RWPE2 (cell line): Measurements from ENCODE around the gene SLMAP.
"Not testable (repeated sequence)": the region's sequence is repeated elsewhere in the genome, so short reads cannot be mapped to it uniquely, and the experiment has no call there.

Experiments
- ATAC-seq: fragments of 200-7000 bp; cut with Tn5 transposase; 3 replicates; pipeline ENCODE4 v1.9.1; 2021; ENCODE audit warnings: low read depth
- DNase-seq: peaks from one replicate; pipeline ENCODE4 v3.0.0-alpha.2; 2020; ENCODE audit warnings: low spot score
- H3K27ac ChIP-seq: fragments of 450-650 bp; 2 replicates; pipeline ENCODE4 v1.5.1; 2017; ENCODE audit warnings: mild to moderate bottlenecking; ENCODE audit not compliant: poor library complexity, severe bottlenecking
- H3K27me3 ChIP-seq: fragments of 250-450 bp; sonication (Bioruptor Pico); 2 replicates; pipeline ENCODE4 v1.5.1; 2021; ENCODE audit warnings: mild to moderate bottlenecking, moderate library complexity; ENCODE audit not compliant: insufficient read depth, poor library complexity, severe bottlenecking
- H3K36me3 ChIP-seq: fragments of 250-450 bp; sonication (Bioruptor Pico); 2 replicates; pipeline ENCODE4 v1.5.1; 2020; ENCODE audit warnings: low read depth, mild to moderate bottlenecking, moderate library complexity
- H3K4me1 ChIP-seq: fragments of 250-450 bp; sonication (Bioruptor Pico); 2 replicates; pipeline ENCODE4 v1.5.1; 2021; ENCODE audit warnings: mild to moderate bottlenecking, moderate library complexity; ENCODE audit not compliant: insufficient read depth, poor library complexity, severe bottlenecking
- H3K4me3 ChIP-seq: fragments of 250-450 bp; sonication (Bioruptor Pico); 2 replicates; pipeline ENCODE4 v1.5.1; 2021; ENCODE audit warnings: mild to moderate bottlenecking, moderate library complexity; ENCODE audit not compliant: severe bottlenecking
- H3K9me3 ChIP-seq: fragments of 250-450 bp; sonication (Bioruptor Pico); 2 replicates; pipeline ENCODE4 v1.5.1; 2021; ENCODE audit warnings: mild to moderate bottlenecking, moderate library complexity; ENCODE audit not compliant: severe bottlenecking
- TF ChIP-seq, protein P1 (sequence below): fragments of 450-650 bp; IDR thresholded peaks from one replicate; pipeline ENCODE4 v1.5.1; 2017; ENCODE audit warnings: mild to moderate bottlenecking, moderate library complexity; ENCODE audit not compliant: poor library complexity, severe bottlenecking

SLMAP gene

DNA sequence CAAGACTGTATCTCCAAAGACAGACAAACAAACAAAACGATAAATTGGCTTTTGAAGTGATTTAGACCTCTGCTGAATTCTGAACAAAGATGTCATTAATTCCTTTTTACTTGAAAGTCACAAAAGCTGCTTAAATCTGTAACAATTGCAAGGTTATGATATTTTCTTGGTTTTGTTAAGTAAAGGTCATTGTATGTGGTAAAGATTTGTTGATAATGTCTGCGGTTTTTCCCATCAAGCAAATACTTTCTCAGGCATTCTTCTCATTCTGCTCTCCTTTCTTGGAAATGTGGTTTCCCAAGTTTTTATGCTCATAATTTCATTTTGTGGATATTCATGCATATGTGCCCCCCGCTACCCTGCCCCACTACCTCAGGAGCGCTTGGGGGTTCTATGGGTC lies 116.5 kb downstream of the SLMAP start:
- Histone ChIP-seq H3K36me3 (peaks cover 58% of the 10 kb centered on the region), H3K27ac (no peak overlapping the region), H3K9me3 (no peaks in the 10 kb centered on the region), H3K27me3 (no peaks in the 10 kb centered on the region), H3K4me1 (no peaks in the 10 kb centered on the region), H3K4me3 (no peak overlapping the region)
- ATAC-seq (no peak), DNase-seq (no peak)
- TF ChIP-seq, protein P1, sequence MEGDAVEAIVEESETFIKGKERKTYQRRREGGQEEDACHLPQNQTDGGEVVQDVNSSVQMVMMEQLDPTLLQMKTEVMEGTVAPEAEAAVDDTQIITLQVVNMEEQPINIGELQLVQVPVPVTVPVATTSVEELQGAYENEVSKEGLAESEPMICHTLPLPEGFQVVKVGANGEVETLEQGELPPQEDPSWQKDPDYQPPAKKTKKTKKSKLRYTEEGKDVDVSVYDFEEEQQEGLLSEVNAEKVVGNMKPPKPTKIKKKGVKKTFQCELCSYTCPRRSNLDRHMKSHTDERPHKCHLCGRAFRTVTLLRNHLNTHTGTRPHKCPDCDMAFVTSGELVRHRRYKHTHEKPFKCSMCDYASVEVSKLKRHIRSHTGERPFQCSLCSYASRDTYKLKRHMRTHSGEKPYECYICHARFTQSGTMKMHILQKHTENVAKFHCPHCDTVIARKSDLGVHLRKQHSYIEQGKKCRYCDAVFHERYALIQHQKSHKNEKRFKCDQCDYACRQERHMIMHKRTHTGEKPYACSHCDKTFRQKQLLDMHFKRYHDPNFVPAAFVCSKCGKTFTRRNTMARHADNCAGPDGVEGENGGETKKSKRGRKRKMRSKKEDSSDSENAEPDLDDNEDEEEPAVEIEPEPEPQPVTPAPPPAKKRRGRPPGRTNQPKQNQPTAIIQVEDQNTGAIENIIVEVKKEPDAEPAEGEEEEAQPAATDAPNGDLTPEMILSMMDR: no peak

DNA sequence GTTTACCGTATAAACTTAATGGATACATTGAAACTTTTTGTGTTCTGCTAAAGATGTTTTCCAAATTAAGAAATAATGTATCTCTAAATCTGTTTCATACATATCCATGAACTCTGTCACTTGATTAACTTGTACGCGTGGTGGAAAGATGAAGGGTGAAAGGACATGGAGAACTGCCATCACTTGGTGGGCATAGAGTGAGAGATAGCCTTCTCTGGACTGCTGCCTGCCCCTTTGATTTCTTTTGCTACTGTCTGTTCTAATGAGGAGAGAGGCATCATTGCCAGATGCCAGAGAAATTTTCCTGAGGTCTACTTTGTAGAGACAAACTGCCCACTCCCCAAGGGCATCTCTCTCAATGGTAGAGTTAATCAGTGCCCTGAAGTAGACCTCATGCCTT lies 120.5 kb downstream of the SLMAP start:
- H3K36me3 ChIP-seq: peaks cover 43% of the 10 kb centered on the region
- H3K4me1 ChIP-seq: no peaks in the 10 kb centered on the region
- H3K27ac ChIP-seq: no peak overlapping the region
- DNase-seq (no peak), ATAC-seq (no peak)
- H3K27me3 ChIP-seq: no peaks in the 10 kb centered on the region
- TF ChIP-seq, protein P1: no peak
- H3K9me3 ChIP-seq: no peaks in the 10 kb centered on the region
- H3K4me3 ChIP-seq: no peak overlapping the region

DNA sequence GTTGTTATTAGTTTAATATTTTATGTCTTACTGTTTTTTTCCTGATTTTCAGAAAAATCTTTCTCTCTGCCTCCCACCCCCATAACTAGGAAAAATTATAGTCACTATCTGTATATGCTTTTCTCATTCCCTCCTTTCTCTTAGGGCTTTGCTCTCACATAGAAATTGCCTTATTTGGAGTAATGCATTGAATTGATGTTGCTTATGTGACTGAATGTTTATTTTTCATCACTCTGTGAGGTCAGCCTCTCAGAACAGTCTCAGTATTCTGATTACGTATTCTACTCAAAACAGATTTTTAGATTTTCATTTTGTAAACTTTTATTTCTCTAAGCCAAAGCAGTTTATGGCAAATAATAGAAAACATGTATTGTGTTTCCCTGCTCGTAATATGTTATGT lies 121.0 kb downstream of the SLMAP start:
- ATAC-seq (no peak), DNase-seq (no peak)
- H3K4me1 ChIP-seq: no peaks in the 10 kb centered on the region
- TF ChIP-seq, protein P1: no peak
- H3K9me3 ChIP-seq: no peaks in the 10 kb centered on the region
- no peaks in the 10 kb centered on the region for H3K27me3 ChIP-seq
- peaks cover 44% of the 10 kb centered on the region for H3K36me3 ChIP-seq
- no peak overlapping the region for H3K27ac ChIP-seq
- no peak overlapping the region for H3K4me3 ChIP-seq

DNA sequence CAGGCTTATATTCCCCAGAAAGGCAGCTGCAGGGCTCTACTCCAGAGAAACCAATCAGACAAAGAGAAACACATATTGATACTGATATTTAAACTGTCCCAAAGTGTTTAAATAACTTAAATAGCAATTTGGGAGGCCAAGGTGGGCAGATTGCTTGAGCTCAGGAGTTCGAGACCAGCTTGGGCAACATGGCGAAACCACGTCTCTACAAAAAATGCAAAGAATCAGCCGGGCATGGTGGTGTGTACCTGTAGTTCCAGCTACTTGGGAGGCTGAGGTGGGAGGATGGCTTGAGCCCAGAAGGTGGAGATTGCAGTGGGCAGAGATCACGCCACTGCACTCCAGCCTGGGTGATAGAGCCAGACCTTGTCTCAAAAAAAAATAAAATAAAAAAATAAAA lies 128.3 kb downstream of the SLMAP start:
- not testable (repeated sequence) for H3K4me3 ChIP-seq, H3K27me3 ChIP-seq

DNA sequence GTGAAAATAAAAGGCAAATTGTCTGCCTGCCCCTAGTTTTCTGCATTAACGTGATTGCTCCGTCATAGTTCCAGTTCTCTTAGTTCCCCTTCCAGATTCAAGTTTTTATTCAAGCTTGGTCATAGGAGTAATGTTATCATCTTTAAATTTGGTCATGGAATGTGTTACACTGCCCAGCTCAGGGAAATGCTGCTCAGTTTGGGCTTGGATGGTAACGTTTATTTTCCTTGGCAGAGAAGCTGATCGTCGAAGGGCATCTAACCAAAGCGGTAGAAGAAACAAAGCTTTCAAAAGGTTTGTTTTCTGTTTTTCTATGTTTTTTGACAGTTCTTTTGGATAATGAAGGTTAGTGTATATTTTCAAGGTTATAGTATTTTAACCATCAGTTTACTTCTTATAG lies 133.7 kb downstream of the SLMAP start:
- H3K36me3 ChIP-seq: peaks cover 34% of the 10 kb centered on the region
- H3K9me3 ChIP-seq: no peaks in the 10 kb centered on the region
- ATAC-seq (no peak), DNase-seq (no peak)
- no peak overlapping the region for H3K4me3 ChIP-seq
- no peaks in the 10 kb centered on the region for H3K4me1 ChIP-seq
- TF ChIP-seq, protein P1: no peak
- H3K27me3 ChIP-seq: no peaks in the 10 kb centered on the region
- H3K27ac ChIP-seq: no peak overlapping the region

More for the DNA sequence above, 128.3 kb downstream of the SLMAP start:
- not testable (repeated sequence) for ATAC-seq, H3K9me3 ChIP-seq, DNase-seq, H3K27ac ChIP-seq, H3K4me1 ChIP-seq
- peaks cover 21% of the 10 kb centered on the region for H3K36me3 ChIP-seq

DNA sequence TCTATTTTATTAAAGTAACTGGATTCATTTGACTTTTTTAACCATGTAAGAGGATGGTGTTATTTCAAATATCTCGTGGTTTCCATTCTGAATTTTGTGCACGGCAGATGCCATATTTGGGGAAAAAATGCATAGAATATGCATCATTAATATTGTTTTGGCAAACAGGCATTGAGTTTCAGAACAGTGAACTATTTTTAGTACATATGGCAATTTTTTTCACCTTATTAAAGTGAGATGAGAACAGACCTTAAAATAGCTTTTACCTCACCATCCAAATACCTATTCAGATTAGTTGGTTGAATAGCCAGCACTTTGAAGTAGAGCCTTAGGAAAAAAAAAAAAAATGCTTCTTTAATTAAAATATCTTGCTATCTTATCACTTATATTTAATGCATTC lies 134.8 kb downstream of the SLMAP start:
- Histone ChIP-seq H3K4me3 (no peak overlapping the region), H3K27me3 (no peaks in the 10 kb centered on the region), H3K4me1 (no peaks in the 10 kb centered on the region), H3K9me3 (no peaks in the 10 kb centered on the region), H3K27ac (no peak overlapping the region), H3K36me3 (peaks cover 34% of the 10 kb centered on the region)
- DNase-seq (no peak), ATAC-seq (no peak)
- TF ChIP-seq, protein P1: no peak
